ENCODE measurements around the gene CAMTA1. TPM values are rescaled to one million over a fixed set of nuclear protein-coding genes. Genes with fewer than 3 reads are reported as not detected.
A peak's percentile ranks its signal among the peaks of the same experiment; 100 is the strongest.
"Not testable (repeated sequence)": the region's sequence is repeated elsewhere in the genome, so short reads cannot be mapped to it uniquely, and the experiment has no call there.

CAMTA1 gene
- 103 and 212 TPM in 2 replicates for total RNA-seq (2014; rRNA removed; shearing (Covaris generic); ENCODE audit: low replicate concordance)

GRCh38 chr1:6785318-6785727 is at the start of gene CAMTA1:
TSS of gene CAMTA1 (plus strand) at chr1:6785454. CDS start at chr1:6785531, 77 bp downstream.
- no peaks in the 10 kb centered on the region for H3K9me3 ChIP-seq
- no peak for DNase-seq

DNA sequence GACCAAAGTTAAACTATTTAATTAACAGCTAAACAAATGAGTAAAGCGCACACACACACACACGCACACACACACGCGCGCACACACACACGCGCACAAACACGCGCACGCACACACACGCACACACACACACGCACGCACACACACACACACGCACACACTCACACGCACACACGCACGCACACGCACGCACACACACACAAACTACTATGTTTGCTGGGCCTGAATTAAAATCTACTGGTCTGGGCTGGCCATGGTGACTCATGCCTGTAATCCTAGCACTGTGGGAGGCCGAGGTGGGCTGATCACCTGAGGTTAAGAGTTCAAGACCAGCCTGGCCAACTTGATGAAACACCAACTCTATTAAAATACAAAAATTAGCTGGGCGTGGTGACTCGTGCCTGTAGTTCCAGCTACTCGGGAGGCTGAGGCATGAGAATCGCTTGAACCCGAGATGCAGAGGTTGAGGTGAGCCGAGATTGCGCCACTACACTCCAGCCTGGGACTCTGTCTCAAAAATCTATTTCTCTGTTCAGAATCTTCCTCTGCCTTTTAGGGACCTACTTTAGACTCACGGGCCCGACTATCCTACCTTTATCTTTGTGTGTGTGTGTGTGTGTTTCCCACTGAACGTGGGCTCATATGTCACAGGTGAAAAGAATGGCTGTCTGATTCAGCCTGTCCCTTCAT is 46.1 kb upstream of the CAMTA1 start:
- H3K4me3 ChIP-seq: no peak overlapping the region
- no peaks in the 10 kb centered on the region for H3K9me3 ChIP-seq
- no peaks in the 10 kb centered on the region for H3K36me3 ChIP-seq
- H3K27me3 ChIP-seq: no peaks in the 10 kb centered on the region
- DNase-seq: peak; percentile 13

More at GRCh38 chr1:6785318-6785727, at the start of gene CAMTA1:
- peak within 1 kb of the TSS; percentile 82 for H3K4me3 ChIP-seq
- H3K36me3 ChIP-seq: peaks cover 6% of the 10 kb centered on the region
- H3K27me3 ChIP-seq: no peaks in the 10 kb centered on the region

GRCh38 chr1:6742676-6743188 is 42.5 kb upstream of the CAMTA1 start:
- DNase-seq, H3K27me3 ChIP-seq, H3K4me3 ChIP-seq, H3K9me3 ChIP-seq, H3K36me3 ChIP-seq: not testable (repeated sequence)

DNA sequence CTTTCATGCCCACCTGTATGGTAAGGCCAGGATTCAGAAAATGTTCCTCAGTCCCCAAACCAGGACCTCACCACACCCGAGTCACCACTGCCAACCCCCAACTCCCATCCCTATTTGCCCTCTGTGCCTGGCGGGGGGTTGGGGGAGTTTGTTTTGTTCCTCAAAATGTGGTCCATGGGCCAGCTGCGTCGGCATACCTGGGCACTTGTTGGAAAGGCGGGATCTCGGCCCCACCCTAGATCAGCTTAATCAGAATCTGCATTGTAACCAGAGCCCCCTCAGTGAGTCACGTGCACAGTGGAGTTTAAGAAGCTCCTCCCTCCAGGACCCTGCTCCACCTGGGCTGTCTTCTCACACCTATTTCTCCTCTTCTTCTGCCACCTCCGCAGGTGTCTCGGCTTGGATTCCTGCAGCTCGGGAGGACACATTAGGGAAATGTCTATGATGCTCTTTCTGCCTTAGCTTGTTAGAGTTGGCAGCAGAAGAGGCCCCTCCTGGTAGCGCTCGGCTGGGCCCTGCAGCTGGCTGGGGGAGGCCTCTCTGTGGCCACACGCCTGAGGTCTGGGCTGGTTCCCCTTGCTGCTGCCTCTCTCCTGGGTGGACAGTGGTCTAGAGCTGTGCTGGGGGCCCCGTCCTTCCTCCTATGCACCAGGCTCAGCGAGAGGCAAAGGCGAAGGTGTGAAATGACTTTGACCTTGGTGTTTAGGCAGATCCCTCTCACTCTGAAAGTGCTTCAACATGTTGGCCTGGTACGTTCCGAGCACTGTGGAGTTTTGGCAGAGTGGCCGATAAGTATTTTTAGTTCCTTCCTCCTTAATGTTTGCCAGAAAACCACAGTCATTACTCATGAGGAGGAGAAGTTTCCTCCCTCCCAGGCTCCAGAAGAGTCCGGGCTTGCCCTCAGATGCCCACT is 41.8 kb upstream of the CAMTA1 start:
- Histone ChIP-seq H3K27me3 (no peaks in the 10 kb centered on the region), H3K36me3 (no peaks in the 10 kb centered on the region), H3K9me3 (no peaks in the 10 kb centered on the region), H3K4me3 (no peak overlapping the region)
- DNase-seq: peak; percentile 82

- no peaks in the 10 kb centered on the region for H3K9me3 ChIP-seq
- DNase-seq: no peak
- no peaks in the 10 kb centered on the region for H3K27me3 ChIP-seq
- H3K4me3 ChIP-seq: no peak overlapping the region
- H3K36me3 ChIP-seq: no peaks in the 10 kb centered on the region
Observed at GRCh38 chr1:6745073-6745472, 40.2 kb upstream of the CAMTA1 start.

GRCh38 chr1:6747674-6748073 is 37.6 kb upstream of the CAMTA1 start:
- Histone ChIP-seq H3K36me3 (no peaks in the 10 kb centered on the region), H3K9me3 (no peaks in the 10 kb centered on the region), H3K4me3 (no peak overlapping the region), H3K27me3 (no peaks in the 10 kb centered on the region)
- no peak for DNase-seq

- Histone ChIP-seq H3K27me3 (no peaks in the 10 kb centered on the region), H3K9me3 (no peaks in the 10 kb centered on the region), H3K36me3 (no peaks in the 10 kb centered on the region), H3K4me3 (no peak overlapping the region)
- no peak for DNase-seq
Observed at GRCh38 chr1:6750490-6750889, 34.8 kb upstream of the CAMTA1 start.

DNA sequence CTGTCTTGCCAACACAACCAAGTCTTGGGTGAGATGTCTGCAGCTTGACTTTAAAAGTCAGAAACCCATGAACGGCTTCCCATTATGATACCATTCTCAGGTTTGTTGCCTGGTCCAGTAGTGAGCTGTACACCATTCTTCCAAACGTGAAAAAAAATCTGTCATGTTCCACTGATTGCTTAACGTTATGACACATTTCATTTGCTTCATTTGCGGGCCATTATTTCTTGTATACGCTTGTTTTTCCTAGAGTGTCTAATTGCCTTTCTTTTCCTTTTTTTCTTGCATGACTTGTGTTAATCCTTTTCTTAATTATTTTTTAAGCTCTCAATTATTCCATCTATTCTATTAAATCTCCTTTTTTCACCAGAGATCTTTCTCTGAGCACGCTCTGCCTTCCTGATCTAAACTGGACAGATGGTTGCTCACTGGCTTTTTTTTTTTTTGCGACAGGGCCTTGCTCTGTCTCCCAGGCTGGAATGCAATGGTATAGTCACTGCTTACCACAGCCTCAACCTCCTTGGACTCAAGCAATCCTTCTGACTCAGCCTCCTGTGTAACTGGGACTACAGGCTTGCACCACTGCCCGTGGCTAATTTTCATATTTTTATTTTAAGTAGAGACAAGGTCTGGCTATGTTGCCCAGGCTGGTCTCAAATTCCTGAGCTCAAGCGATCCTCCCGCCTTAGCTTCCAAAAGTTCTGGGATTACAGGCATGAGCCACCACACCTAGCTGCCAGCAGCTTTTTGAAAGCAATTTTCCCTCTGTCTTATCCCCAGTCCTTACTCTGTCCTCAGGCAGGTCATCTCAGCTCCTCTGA is 31.7 kb upstream of the CAMTA1 start:
- DNase-seq: no peak
- Histone ChIP-seq H3K27me3 (no peaks in the 10 kb centered on the region), H3K9me3 (no peaks in the 10 kb centered on the region), H3K36me3 (no peaks in the 10 kb centered on the region), H3K4me3 (no peak overlapping the region)

DNA sequence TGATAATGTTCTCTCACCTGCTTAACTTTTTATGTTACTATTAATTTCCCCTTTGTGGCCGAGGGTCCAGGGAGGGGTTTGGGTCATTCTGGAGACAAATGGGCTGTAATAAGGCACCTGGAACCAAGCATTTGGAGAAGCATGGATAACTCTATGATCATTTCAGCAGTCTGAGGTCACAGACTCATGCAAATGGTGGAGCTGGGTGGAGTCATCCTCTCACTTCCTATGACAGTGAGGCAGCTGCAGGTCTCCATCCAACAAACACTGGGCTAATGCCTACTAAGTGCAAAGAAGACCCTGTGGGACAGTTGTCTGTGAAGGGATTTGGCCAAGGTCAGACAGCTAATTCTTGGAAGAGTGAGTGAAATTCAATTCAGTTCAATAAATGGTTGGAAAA is 28.8 kb upstream of the CAMTA1 start:
- Histone ChIP-seq H3K36me3 (no peaks in the 10 kb centered on the region), H3K4me3 (no peak overlapping the region), H3K27me3 (no peaks in the 10 kb centered on the region), H3K9me3 (no peaks in the 10 kb centered on the region)
- DNase-seq: no peak

DNA sequence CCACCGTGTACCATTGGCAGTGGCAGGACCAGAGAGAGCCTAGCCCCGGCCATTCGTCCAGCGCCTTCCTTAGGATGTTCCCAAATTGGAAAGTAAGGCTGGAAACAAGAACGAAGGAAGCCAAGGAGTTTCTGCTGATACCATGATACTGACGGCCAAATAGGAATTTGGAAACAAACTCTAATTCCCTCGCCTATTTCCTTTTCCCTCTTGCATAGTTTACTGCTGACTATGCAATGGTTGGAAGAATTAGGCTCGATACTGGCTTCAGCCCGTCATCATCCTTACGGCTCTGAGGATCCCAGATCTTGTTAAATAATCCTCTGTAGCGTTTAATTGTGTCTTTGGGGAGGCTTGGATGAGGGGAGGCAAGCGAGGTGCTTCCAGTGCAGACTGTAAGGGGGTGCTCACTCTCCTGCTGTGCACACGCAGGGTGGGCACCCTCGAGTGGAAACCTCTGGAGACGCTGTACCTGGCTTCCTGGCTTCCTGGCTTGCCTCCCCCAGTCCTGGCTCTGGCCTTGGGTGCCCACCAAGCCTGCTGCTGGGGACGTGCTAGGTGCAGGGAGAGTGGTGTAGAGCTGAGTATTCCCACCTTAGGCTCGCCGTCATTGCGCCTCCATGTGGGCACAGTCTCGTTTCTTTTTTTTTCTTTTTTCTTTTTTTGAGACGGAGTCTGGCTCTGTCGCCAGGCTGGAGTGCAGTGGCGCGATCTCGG is 27.4 kb upstream of the CAMTA1 start:
- Histone ChIP-seq H3K36me3 (no peaks in the 10 kb centered on the region), H3K4me3 (no peak overlapping the region), H3K9me3 (no peaks in the 10 kb centered on the region), H3K27me3 (no peaks in the 10 kb centered on the region)
- no peak for DNase-seq

DNA sequence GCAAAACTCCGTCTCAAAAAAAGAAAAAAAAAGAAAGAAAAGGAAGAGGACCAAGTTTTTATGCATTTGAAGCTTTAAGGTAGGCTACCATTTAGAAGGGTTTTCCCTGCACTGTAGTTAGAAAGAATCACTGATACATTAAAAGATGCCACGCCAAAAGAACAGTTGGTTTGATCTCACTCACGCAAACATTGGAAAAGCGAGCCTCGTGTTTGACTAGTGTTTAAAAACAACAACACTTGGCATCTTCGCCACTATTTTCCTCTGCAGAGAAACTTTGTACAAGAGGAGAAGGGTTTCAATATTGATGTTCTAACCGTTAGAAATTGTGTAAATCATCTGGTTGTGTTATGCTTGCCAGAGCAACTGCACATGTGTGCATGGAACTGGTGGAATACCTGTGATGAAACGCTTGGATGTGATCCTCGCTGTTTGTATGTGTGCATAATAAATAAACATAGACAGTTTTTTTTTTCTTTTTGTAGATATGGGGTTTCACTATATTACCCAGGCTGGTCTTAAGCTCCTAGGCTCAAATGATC is 24.0 kb upstream of the CAMTA1 start:
- Histone ChIP-seq H3K9me3 (no peaks in the 10 kb centered on the region), H3K36me3 (no peaks in the 10 kb centered on the region), H3K27me3 (no peaks in the 10 kb centered on the region), H3K4me3 (no peak overlapping the region)
- DNase-seq: no peak

GRCh38 chr1:6762060-6762459 is 23.2 kb upstream of the CAMTA1 start:
- H3K27me3 ChIP-seq: no peaks in the 10 kb centered on the region
- DNase-seq: no peak

GRCh38 chr1:6770751-6771440 is 14.4 kb upstream of the CAMTA1 start:
- Histone ChIP-seq H3K4me3 (no peak overlapping the region), H3K27me3 (no peaks in the 10 kb centered on the region), H3K36me3 (no peaks in the 10 kb centered on the region), H3K9me3 (no peaks in the 10 kb centered on the region)
- DNase-seq: peak; percentile 59

More at GRCh38 chr1:6762060-6762459, 23.2 kb upstream of the CAMTA1 start:
- no peak overlapping the region for H3K4me3 ChIP-seq
- no peaks in the 10 kb centered on the region for H3K9me3 ChIP-seq
- no peaks in the 10 kb centered on the region for H3K36me3 ChIP-seq

GRCh38 chr1:6771441-6771769 is 13.8 kb upstream of the CAMTA1 start:
- Histone ChIP-seq H3K4me3 (no peak overlapping the region), H3K9me3 (no peaks in the 10 kb centered on the region), H3K27me3 (no peaks in the 10 kb centered on the region), H3K36me3 (no peaks in the 10 kb centered on the region)
- DNase-seq: no peak

- Histone ChIP-seq H3K27me3 (no peaks in the 10 kb centered on the region), H3K9me3 (no peaks in the 10 kb centered on the region), H3K36me3 (no peaks in the 10 kb centered on the region), H3K4me3 (no peak overlapping the region)
- no peak for DNase-seq
Observed at GRCh38 chr1:6774381-6774780, 10.9 kb upstream of the CAMTA1 start.
